Measurements from ENCODE around the gene DPCD.

DNA sequence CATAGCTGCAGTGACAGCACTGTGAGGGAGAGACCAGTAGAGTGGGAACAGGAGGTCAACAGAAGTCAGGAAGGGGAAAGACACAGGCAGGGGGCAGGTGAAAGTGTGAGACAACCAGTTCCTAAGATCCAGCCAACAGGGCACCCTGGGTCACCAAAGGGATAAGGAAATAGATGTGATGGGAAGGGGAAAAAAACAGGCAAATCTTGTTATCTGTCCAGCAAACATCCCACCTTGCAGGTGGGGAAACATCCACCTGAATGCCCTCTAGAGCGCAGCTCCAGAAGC, 42.5 kb downstream of the DPCD start:
- TF ChIP-seq, protein P1, sequence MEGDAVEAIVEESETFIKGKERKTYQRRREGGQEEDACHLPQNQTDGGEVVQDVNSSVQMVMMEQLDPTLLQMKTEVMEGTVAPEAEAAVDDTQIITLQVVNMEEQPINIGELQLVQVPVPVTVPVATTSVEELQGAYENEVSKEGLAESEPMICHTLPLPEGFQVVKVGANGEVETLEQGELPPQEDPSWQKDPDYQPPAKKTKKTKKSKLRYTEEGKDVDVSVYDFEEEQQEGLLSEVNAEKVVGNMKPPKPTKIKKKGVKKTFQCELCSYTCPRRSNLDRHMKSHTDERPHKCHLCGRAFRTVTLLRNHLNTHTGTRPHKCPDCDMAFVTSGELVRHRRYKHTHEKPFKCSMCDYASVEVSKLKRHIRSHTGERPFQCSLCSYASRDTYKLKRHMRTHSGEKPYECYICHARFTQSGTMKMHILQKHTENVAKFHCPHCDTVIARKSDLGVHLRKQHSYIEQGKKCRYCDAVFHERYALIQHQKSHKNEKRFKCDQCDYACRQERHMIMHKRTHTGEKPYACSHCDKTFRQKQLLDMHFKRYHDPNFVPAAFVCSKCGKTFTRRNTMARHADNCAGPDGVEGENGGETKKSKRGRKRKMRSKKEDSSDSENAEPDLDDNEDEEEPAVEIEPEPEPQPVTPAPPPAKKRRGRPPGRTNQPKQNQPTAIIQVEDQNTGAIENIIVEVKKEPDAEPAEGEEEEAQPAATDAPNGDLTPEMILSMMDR (IDR thresholded peaks at IDR 0.05), result no peak
- TF ChIP-seq POLR2A (IDR thresholded peaks at IDR 0.05) (no peak), POLR2AphosphoS5 (IDR thresholded peaks at IDR 0.05) (no peak)
